Cerebellar cortex (tissue), 1 donor: ENCODE results near the gene SLC1A7.
A peak's percentile ranks its signal among the peaks of the same experiment; 100 is the strongest.
"Not testable (repeated sequence)": the region's sequence is repeated elsewhere in the genome, so short reads cannot be mapped to it uniquely, and the experiment has no call there.

Experiments
- DNase-seq: peaks from one replicate; pipeline ENCODE4 v3.0.0-alpha.2; 2015; ENCODE audit warnings: low spot score

The SLC1A7 gene

DNA sequence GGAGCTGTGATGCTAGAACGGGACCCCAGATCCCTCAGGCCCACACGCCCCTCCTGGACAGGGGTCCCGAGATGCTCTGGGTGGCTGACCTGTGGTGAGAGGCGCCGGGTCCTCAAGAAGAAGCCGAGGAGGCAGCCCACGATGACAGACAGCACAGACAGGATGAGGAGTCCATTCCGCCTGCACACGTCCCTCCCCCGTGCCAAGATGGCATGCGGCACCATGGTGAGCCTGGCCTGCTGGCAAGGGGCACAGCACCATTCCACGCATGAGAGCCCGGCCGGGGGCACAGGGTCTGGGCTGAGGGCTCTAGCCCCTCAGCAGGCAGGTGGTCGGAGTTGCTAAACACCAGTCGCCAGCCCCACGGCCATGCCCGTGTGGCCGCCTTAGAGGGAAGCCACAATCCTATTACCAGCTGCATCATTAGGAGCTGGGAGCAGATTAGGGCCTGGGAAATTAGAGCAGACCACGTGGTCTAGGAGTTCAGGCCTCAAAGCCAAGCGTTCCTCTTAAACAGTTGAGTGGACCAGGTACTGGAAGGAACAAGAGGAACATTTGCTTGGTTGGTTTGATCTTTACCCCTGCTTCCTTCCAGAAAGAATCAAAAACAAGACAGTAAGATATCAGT is at the start of gene SLC1A7:
Gene SLC1A7, minus strand, starts transcription at position 413 of the 628 bp plus-strand sequence. Its CDS starts 189 bp downstream, at position 224.
- no peak for DNase-seq

DNA sequence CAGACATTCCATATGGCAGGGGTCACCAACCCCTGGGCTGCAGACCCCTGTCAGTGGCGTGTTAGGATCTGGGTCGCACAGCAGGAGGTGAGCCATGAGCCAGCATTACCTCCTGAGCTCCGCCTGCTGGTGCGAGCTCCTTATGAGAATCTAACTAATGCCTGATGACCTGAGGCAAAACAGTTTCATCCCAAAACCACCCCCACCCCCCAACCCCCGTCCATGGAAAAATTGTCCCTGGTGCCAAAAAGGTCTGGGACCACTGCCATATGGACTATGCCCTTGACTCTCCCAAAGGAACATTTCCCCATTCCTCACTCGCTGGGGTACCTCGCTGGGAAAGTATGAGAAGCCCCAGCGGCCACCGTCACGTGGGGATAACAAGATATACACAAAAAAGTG is 47.8 kb upstream of the SLC1A7 start:
- DNase-seq, result no peak

DNA sequence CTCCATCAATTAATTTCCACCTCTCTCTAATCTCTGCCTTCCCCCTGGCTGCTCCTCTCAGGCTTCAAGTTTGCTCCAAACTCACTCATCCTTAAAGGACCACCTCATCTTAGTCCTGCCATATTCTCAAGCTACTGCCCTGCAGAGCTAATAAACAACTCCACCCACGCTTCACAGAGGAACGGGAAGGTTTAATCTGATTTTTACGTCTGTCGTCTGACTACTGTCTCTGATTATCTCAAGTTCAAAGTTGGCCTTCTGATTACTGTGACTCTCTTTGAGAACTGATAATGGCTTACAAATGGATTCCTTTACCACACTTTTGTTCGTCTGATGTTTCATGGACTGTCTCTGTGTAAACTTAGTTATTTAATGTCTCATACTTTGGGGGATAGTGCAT is 46.6 kb upstream of the SLC1A7 start:
- DNase-seq, result no peak

DNA sequence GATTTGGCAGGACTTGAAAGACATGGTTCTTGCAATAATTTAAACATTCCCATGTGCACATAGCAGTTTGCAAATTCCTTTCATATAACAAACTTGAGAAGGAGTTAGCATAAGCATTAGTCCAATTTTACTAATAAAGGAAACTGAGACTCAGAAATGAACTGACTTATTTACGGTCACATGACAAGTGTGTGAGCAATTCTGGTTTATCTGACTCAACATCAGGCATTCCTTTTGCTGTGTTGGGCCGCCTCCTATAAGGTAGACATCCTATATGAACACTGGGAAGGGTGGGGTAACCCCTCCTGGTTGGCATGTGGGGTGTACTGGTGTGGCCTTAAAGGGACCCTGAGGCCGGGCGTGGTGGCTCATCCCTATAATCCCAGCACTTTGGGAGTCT is 45.7 kb upstream of the SLC1A7 start:
- DNase-seq, result no peak

DNA sequence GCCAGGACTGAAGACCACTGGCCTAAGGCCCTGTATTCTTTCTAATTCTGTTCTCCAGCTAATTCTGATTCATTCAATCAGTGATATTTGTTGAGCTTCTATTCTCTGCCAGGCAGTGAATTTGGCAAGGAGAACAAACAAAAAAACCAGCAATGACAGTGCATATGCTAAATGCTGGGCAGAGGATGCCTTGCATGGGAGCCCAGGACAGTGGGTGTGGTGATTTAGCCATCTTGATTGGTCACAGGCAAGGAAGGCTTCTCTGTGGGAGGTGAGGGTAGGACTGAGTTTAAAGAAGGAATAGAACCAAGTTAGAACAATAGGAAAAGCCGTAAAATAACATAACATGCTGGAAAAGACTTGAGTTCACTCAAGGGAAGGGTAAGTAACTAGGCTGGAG is 45.0 kb upstream of the SLC1A7 start:
- DNase-seq, result no peak

DNA sequence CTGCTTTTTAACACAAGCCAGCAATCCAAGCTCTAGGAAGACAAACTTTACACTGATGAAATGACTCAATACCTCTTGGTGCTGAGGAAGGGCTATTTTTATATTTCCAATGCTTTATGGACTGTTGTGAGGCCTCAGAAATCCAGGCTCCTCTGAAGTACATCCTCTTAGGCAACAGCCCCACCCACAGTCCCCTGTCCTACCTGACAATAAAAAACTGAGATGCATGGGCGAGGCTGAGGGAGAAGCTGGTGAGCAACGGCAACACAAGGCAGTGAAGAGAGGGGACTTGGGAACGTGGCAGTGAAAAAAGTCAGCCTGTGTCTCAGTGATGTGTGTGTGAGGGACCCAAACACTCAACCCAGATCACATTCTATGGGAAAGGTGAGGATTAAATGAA is 44.1 kb upstream of the SLC1A7 start:
- no peak for DNase-seq

DNA sequence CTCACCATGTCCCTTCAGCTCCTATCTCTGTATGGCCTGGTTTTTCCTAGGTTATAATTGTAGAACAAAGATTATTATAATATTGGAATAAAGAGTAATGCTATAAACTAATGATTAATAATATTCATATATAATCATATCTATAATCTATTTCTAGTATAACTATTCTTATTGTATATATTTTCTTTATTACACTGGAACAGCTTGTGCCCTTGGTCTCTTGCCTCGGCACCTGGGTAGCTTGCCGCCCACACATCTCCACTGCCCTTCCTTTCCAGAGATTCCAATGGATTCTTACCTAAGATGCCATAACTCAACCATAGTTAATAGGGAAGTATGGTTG is 43.5 kb upstream of the SLC1A7 start:
- not testable (repeated sequence) for DNase-seq

DNA sequence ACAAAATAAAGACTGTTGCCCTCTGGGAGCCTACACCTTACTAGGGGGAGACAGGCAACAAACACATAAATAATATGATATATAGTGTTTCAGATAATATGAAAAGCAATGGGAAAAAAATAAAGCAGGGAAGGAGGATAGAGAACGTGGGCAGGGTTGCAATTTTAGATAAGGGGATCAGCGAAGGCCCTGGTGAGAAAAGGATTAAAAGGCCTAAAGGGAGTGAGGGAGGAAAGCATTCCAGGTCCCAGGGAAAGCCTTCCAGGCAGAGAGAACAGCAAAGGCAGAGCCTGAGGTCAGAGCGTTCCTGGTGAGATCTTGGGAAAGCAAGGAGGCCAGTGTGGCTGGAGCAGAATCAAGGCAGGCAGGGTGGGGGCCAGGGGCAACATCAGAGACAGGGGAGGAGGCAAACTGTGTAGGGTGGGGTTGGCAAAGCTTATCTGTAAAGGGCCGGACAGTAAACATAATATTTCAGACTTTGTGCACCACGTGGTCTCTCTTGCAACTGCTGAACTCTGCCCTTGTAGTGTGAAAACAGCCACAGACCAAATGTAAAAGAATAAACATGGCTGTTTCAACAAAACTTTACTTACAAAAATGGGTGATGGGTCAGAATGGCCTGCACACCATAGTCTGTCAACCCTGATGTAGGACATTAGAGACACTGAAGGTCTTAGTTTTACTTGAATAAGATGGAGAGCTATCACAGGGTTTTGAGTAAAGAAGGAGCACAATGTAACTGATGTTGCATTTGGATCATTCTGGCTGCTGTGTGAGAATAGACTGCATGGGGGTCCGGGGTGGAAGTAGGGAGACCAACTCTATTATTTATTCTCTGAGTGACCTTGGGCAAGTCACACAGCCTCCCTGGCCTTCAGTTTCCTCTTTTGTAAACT is 40.9 kb upstream of the SLC1A7 start:
- no peak for DNase-seq

DNA sequence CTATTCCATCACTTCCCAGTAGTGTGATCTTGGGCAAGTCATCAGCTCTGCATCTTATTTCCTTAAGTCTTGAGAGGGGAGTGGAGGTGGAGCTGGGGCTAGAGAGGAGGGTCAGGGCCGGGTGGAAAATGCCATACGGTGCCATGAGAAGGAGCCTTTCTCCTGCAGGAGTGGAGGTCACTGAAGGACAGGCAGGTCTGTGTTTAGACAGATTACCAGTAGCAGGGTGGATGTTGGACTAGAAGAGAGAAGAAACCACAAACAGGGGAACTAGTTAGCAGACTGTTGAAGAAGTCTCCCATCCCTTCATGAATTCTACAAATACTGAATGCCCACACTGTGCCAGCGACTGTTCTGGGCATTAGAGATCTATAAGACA is 40.3 kb upstream of the SLC1A7 start:
- no peak for DNase-seq

DNA sequence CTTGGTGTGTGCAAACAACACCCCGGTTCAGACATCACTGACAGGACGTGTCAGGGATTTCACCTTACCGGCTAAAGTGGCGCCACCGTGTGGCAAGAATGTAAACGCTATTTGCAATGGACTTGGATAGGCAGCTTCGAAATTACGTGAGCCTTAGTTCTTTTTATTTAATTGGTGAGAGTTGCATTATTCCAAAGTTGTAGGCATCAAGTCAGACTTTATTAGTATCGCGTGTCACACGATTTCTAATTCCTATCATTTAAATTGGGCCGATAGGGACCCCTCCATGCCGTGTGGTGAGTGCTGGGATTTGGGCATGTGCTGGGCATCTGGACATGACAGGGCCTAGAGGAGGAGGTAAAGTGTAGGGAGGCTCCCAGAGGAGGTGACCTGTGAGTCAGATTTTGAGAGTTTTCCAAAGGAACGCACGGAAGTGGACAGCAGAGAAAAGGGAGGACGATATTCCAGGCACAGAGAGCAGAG is 39.7 kb upstream of the SLC1A7 start:
- peak; percentile 84 for DNase-seq

DNA sequence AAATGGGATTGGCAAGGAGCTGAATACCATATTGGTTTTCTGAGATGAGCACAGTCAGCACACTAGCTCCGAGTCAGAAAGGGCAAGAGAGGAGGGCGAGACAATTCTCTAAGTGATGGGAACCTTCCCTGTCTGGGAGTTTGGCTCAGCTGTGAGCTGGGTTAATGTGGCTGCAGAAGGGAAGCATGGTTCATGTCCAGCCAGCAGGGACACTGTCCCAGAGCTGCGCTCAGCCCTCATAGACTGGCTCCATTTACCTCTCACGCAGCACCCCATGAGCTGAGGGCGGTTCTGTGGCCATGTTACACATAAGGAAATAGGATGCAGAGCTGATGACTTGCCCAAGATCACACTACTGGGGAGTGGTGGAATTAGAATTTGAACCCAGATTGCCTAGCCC is 38.5 kb upstream of the SLC1A7 start:
- DNase-seq, result no peak

DNA sequence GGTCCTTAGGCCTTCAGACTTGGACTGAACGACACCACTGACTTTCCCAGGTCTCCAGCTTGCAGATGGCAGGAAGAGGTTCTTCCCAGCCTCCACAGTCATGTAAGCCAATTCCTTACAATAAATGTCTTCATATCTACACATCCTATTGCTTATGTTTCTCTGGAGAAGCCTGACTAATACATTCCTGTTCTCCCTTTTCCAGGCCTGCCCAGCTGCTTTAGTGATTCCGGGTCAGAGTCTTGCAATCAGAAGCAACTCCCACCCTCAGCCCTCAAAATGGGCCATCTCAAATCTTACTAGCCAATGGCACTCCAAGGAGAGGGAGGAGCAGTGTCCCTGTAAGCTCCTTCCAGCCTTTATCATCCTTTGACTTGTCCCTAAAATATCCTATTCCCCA is 37.8 kb upstream of the SLC1A7 start:
- no peak for DNase-seq

DNA sequence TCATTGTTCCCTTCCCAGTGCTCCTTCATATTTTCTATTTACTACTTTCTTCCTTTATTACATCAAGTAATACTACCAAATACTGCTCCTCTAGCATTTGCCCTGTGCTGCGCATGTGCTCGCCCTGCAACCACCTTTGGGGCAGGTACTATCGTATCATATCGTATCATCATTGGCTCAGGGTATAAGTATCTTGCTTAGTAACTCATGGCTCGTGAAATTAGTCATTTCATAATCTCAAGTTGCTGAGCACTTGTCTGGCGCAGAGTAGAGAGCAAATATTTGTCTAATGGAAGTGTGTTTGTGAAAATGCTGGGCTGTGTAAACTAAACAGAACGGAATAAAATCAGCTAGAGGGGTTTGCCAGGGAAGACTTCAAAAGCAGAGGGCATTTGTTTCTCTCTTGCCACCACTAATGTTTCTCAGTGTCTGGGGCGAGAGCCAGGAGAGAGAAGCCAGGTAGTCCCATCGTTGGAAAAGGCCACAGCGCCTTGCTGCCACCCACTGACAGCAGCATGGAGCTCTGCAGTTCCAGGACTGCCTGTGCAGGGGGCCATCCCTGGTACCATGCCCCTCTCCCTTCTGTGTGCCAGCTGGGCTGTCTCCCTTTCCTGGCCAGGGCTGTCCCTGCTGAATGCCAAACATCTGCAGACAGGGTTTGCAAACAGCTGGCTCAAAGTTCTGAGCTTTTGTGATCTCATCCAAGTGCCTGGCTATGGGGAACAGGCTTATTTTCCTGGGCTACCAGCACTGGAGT is 34.2 kb upstream of the SLC1A7 start:
- peak; percentile 42 for DNase-seq

DNA sequence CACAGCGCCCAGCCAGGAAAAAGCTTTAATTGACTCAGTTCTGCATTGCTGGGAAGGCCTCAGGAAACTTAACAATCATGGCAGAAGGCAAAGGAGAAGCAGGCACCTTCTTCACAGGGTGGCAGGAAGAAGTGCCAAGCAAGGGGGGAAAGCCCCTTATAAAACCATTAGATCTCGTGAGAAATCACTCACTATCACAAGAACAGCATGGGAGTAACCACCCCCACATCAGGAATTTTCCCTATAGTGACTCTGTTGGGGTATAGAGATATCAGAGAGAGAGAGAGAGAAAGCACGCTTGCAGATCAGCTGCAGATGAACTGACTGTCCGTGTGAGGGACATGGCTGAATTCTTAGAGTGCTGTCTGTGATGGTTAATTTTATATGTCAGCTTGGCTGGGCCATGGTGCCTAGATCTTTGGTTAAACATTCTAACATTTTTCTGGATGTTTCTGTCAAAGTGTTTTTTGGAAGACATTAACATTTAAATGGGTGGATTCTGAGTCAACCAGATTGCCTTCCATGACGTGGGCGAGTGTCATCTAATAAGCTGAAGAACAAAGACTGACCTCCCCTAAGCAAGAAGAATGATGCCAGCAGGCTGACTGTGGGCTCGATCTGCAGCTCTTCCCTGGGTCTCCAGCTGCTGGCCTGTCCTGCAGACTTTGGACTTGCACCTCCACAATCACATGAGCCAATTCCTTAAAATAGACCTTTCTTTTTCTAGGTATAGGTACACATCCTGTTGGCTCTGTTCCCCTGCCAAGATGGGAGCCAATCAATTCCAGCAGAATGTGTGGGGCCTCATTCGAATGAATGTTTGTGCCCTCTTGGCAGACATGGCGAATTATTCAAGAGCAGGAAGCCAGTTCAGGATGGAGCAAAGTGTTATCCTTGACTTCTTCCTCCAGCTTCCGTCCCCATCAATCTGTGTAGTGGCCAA is 32.8 kb upstream of the SLC1A7 start:
- no peak for DNase-seq

DNA sequence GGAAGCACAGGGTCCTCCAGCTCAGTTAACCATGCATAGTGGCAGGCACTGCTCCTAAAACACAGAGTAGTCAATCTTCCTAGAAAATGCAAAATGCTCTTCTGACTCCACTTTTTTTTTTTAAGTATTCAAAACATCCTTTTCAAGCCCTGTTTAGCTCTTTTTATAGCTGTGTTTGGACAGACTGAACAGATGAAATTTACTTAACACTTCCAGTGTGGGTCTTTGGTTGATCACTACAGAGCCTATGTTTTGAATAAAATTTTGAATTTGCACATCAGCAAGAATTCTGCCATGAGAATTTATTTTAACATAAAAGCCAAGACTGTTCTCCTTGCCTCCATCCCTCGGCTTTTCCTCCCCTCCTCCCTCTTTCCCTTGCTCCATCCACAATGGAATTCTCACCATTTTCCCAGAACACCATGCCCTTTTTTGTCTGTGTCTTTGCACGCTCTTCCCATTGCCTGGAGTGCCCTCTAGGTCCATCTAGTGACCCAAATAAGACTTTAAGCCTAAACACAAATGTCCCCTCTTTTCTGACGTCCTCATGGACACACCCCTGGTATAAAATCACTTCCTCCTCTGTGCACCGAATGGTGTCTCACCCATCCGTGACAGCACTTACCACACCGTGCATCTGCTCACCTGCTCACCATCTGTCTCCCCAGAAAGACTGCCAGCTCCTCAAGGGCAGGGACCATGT is 30.1 kb upstream of the SLC1A7 start:
- peak; percentile 66 for DNase-seq

DNA sequence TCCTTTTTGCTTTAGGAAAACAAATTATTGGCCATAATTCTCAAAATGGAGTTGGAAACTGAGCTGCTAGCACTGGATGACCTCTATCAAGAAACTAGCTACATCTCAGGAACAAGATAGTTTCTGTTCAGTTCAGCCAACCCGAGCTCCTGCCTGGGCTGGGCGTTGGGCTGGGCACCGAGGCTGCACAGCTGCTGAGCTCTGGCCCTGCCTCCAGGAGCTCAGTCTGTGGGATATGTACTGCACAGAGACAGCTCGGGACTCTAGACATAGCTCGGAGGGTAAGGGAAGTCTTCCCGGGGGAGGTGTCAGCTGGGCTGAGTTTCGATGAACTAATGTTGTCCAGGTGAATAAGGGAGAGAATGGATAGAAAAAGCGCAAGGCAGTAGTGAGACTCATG is 24.5 kb upstream of the SLC1A7 start:
- DNase-seq, result no peak

DNA sequence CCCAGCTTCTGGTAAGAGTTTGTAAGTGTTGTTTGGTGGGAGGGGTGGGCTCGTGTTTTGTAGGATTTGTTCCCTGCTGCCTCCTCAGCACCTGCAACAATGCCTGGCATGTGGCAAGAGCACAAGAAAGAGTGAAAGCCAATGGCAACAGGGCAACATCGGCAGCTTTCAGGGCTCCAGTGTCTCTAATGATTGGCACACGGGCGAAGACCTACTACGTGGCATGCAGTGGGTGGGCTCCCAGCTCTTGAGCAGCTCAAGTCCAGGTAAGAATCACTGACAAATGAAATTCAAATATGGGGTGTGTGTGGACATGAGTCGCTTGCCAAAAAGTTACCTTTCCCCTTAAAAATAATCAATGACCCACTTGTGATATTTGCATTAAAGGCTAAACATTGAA is 23.9 kb upstream of the SLC1A7 start:
- DNase-seq, result no peak

DNA sequence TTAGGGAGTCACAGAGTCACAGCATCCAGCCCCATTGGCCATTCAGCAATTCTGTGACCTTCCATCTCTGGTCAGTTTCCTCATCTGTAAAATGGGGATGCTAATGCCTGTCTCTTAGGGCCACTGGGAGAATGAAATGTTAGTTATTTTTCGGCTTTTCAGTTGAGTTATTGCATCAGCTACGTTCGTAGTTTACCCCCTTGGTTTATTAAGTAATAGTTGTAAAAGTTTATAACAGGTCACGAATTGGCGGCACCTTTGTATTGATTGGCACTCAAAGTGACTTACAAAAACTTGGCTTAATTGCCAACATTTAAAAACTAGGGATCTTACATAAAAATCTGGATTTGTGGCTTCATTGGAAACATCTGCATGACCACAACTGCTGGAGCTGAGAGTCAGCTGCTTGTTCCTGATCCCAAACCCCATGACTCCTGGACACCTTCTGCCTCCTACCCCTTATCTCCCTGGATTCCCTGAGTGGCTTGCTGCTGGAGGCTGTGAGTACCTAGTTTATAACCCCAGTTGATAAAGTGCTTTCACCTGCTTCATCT is 23.0 kb upstream of the SLC1A7 start:
- DNase-seq, result no peak

DNA sequence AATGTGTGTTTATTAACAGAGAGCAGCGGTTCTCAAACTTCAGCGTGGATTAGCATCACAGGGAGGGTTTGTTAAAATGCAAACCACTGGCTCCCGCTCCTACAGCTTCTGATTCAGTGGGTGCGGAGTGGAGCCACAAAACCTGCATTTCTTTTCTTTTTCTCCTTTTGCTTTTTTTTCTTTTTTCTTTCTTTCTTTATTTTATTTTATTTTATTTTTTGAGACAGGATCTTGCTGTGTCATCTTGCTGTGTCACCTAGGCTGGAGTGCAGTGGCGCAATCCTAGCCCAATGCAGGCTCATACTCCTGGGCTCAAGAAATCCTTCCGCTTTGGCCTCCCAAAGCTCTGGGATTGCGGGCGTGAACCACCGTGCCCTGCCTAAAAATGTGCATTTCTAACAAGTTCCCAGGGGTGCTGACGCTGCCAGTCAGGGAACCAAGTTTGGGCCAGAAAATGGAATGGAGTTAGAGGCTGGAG is 20.9 kb upstream of the SLC1A7 start:
- no peak for DNase-seq

DNA sequence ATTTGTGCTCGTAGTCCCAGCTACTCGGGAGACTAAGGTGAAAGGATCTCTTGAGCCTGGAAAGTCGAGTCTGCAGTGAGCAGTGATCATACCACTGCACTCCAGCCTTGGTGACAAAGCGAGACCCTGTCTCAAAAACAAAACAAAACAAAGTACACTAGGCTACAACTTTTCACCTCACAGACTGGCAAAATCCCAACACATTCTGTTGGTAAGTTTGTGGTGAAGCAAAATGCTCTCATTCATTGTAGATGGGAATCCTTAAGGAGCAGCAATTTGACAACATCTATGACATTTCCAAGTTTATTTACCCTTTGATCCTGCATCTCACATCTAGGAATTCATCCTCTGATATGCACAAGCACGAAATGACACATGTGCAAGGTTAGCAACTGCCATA is 20.2 kb upstream of the SLC1A7 start:
- DNase-seq, result no peak

DNA sequence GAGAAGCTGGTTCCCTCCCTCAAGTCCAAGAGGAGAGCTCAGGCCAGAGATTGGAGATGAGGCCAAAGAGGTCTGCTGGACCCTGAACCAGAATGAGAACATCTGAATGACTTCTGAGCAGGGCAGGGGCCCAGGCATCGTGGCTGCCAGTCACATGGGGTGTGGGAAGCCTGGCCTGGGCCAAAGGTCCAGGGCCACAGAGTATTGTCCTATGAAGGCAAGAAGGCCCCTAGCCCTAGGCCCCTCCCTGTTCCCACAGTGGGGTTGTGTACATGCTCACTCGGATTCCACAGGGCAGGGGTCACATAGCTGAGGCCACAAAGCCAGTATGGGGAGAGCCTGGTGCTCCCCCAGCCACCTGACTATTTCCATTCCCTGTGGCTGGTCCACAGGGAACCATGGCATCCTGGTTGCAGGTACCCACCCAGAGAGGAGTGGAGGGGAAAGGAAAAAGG is 18.5 kb upstream of the SLC1A7 start:
- no peak for DNase-seq
